NOMO-1 treated with DMSO at 0.1 percent for 48 hours (cell line): ENCODE measurements around the gene DTNA.
"Not testable (repeated sequence)": the region's sequence is repeated elsewhere in the genome, so short reads cannot be mapped to it uniquely, and the experiment has no call there.

Experiments used
- DNase-seq: peaks from one replicate; lab custom pipeline; 2025; ENCODE audit not compliant: unreplicated experiment; lab: John Stamatoyannopoulos, UW

Gene DTNA

DNA sequence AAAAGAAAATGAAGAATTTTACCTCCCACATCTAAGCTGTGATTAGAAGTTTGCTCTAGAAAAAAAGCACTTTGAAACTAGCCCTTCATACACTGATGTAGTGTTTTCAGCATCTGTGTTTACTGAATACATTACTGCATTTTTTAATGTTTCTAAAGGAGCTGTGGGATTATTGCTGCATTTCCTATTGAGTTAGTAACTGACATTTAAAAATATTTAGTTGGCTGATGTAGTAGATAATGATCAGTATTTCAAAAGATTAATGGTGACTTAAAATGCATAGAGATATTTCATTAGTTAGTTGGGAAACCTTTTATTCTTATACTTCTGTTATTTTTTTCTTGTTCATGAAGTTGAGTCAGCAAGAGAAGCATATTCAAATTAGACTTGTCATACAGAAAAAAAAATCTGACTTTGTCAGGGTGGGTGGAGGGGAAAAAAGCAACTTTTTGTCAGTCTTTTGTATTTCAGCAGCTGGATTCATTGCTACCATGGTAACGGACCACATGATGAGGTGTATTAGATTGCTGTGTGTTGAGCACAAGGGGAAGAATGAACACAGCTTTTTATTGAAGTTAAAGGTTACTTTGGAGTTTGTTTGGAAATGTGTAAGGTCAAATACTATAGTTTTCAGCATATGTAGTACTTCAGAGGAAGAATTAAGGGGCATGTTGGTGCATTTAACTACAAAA lies at the start of gene DTNA:
TSS of gene DTNA (plus strand) at position 549 of the 692 bp plus-strand sequence. CDS start 45,679 bp downstream, outside the sequence.
- peak; percentile 63 for DNase-seq

DNA sequence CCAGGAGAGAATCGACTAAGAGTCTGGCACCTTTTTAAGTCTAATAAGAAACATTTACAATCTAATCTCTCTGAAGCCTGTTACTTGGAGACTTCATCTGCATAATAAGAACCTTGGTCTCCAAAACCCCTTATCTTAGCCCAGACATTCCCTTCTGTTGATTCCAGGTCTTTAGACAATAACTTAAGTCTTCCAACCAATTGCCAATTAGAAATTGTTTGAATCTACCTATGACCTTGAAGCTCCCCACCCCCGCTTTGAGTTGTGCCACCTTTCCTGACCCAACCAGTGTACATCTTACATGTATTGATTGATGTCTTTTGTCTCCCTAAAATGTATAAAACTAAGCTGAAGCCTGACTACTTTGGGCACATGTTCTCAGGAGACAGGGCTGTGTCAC lies 49.5 kb upstream of the DTNA start:
- no peak for DNase-seq

GRCh38 chr18:34661464-34662087 lies 48.5 kb upstream of the DTNA start:
- DNase-seq = peak; percentile 33

GRCh38 chr18:34676816-34677574 lies 33.1 kb upstream of the DTNA start:
- DNase-seq = no peak

- not testable (repeated sequence) for DNase-seq
Observed at GRCh38 chr18:34689750-34690149, 20.3 kb upstream of the DTNA start.

- no peak for DNase-seq
Observed at GRCh38 chr18:34691614-34692013, 18.5 kb upstream of the DTNA start.

DNA sequence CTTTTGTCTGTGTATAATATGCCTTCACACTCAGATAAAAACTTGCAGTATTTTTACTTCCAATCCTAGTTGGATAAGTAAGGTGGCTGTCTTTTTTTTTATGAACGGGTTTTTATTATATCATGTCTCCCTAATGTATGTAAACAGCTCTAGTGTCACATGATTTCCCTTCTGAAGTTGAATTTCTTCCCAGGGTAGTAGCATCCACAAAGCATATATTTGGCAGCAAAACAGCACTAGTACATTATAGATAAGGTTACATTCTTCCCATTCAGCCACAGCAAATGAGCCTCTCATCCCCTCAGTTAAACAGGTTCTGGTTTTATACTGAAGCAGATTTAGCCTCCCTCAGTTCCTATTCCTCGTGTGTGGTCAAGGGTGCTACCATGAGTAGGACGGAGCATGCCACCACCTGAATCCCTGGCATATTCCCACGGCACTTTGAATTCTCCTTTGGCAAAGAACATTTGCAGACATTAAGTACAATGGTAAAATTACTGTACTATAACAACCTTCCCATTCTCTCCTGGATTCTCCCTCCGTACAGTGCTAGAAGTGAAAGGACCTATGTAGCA lies 15.4 kb upstream of the DTNA start:
- DNase-seq = no peak

GRCh38 chr18:34695310-34695709 lies 14.8 kb upstream of the DTNA start:
- no peak for DNase-seq

DNA sequence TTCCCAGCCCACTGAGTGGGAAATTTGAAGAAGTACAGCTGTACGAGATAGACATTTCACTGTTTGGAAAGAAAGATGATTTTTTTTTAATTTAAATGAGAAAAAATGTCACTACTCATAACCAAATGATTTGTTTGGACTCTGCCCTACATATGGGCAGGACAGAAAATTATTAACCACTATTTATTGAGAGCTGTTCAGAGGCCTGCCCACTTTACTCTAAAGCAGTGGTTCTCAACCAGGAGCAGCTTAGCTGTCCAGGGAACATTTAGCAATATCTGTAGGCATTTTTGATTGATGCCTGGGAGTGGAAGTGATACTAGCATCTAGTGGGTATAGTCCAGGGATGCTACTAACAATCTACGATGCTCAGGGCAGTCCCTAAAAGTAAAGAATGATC lies 13.4 kb upstream of the DTNA start:
- no peak for DNase-seq

- no peak for DNase-seq
Observed at GRCh38 chr18:34697233-34697632, 12.9 kb upstream of the DTNA start.

- DNase-seq = no peak
Observed at GRCh38 chr18:34697891-34698290, 12.2 kb upstream of the DTNA start.

- no peak for DNase-seq
Observed at GRCh38 chr18:34701911-34702310, 8.2 kb upstream of the DTNA start.

DNA sequence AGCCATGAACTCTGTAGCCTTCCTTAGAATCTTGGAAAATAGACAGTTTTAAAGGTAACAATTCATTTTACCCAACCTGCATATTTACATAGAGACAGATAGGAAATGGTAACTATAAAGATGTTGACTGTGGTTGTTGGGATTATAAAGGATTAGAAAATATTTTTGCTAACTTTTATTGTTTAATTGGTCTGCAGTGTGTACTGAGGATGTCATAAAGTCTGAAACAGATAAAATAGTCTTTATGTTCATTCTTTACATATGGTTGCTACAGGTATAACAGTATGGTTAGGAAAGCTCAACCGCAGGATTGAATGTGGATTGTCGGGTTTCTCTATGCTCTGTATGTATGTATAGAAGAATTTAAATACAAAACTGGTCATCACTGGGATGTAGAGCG lies 7.3 kb upstream of the DTNA start:
- DNase-seq = no peak

DNA sequence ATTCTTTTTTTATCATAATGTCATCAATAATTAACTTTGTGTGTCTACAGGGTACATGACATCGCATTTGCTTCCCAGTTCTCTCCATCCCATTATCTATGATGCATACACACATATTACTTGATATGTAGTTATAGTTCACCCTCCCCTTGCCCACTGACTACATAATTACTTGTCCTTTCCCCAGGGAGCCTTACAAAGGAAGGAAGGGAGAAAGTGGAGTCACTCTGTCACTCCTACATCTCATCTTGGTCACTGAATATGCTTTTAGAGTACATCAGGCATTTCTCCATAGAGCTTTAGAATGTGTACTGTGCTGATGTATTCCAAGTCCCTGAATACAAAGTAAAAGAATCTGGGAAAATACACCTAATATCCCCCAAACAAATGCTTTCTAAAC lies 6.0 kb upstream of the DTNA start:
- DNase-seq = no peak

DNA sequence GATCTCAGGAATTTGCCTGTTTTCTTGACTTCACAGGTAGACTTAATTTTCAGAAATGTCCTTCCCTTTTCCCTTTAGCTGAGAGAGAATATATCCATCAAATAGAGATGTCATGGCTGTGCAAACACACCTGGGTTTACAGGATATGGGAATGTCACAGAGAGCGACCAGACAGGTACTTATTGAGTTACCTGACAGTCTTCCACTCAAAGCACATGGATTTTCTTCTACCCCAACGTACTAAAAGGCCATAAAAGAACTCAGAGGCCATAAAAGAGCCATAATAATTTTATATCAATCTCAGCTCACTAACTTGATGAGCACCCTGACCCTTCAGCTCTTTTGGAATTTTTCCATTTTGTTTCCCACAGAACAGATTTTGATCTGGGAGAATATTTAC lies 5.3 kb upstream of the DTNA start:
- no peak for DNase-seq

DNA sequence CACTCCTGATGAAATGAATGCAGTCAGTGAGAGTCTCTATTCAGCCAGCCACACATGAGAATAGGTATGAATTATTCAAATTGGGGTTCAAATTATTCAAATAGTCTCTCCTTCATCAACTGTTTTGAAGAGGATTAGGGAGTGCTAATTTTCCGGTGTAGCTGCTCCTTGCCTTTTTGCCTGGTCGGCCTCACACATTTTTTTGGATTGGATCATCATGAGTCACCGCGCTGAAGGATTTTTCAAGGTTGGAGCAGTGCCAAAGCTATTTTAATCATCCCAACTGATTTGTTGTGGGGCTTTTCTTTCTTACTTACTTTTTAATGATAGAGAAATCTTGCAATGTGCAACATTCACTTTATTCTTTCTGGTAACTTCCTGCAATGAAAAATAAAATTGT lies 2.4 kb upstream of the DTNA start:
- DNase-seq = no peak

DNA sequence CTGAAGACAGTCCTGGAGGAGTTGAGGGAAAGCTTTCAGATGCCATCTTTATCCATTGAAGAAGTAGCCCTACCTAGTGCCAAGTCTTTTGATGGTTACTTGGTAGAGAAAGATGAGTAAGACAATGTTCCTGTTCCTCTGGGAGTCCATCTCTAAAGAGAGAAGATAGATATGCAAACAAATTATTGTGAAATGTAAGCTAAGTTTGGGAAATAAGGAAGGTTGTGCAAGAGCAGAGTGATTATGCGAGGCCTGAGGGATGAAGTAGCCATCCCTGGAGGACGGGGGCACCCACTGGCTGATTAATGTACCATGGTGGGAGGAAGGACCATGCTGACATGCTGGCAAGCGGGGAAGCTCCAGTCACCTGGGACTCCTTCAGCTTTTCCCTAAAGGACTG lies 994 bp upstream of the DTNA start:
- DNase-seq = peak; percentile 68

- DNase-seq = no peak
Observed at GRCh38 chr18:34710458-34710914, 388 bp downstream of the DTNA start.

- no peak for DNase-seq
Observed at GRCh38 chr18:34710934-34711333, 836 bp downstream of the DTNA start.

DNA sequence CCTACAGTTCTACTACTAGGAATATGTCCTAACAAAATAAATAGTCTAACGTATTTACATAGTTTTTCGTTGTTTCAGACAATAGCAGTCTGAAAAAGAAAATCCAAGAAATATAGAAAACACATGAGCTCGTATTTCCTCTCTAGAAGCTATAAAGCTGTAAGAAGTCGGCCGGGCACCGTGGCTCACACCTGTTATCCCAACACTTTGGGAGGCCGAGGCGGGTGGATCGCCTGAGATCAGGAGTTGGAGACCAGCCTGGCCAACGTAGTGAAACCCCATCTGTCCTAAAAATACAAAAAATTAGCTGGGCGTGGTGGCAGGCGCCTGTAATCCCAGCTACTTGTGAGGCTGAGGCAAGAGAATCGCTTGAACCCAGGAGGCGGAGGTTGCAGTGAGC lies 6.0 kb downstream of the DTNA start:
- DNase-seq = not testable (repeated sequence)

DNA sequence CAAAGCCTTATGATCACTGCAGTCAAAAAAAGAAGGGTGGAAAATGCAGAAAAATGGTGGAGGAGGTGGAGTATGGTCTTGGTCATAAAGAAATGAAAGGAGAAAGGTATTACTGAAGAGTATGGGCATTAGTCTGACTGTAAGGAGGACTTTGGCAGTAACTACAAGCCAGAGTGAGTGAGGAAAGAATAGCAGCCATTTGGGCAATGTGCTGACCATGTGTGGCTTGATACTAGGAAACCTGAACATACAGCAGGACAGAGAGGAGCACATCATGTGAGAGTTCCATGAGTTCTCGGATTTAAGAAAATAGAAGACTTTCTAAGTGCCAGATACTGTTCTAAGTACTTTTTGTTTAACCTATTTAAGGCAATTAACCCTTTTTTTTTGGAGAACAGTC lies 8.5 kb downstream of the DTNA start:
- DNase-seq = no peak

- DNase-seq = no peak
Observed at GRCh38 chr18:34720220-34720619, 10.1 kb downstream of the DTNA start.
